ENCODE data around the gene KCNJ14. TPM values are rescaled to one million over a fixed set of nuclear protein-coding genes. Genes with fewer than 3 reads are reported as not detected.

KCNJ14 gene
- polyA plus RNA-seq, 1 donor from 2014 or later = 1.1 TPM

DNA sequence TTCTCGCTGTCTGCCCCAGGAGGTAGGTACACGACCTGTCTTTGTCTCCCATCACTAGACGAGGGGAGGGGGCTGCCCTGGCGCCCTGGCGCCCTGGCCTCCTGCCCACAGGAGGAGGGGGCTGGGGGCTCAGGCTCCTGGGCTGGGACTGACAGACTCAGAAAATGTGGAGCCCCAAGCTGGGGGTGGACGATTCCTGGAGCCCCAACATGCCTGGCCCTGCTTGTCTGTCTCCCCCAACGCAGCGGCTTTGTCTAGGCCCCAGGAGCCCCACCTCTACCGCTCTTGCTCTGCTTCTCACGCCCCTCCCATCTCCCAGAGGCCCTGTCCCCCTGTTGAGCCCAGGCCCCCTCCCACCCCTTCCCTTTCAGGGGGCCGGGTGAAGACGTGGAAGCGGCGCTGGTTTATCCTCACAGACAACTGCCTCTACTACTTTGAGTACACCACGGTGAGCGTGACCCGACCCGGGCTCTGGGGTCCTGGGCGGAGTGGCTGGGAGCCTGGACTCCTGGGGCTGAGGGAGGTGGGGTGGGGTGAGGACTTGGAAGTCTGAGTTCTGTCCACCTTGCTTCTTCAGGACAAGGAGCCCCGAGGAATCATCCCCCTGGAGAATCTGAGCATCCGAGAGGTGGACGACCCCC is 22.4 kb downstream of the KCNJ14 start:
- Histone ChIP-seq H3K9me2 (ENCODE audit: insufficient read depth, low read length) (no peaks in the 10 kb centered on the region), H3K4me2 (ENCODE audit: low read length) (no peak overlapping the region), H3F3A (ENCODE audit: insufficient read depth, low read length, poor library complexity, severe bottlenecking) (no peaks in the 10 kb centered on the region), H3K27ac (ENCODE audit: low read length) (no peak overlapping the region), H4K20me1 (ENCODE audit: insufficient read depth) (no peaks in the 10 kb centered on the region), H3K36me3 (ENCODE audit: insufficient read depth, low read length) (no peaks in the 10 kb centered on the region), H3K27me3 (ENCODE audit: insufficient read depth, low read depth, low read length) (no peaks in the 10 kb centered on the region), H3K4me3 (ENCODE audit: low read length) (no peak overlapping the region), H3K9ac (ENCODE audit: low read length) (no peak overlapping the region), H3K9me3 (ENCODE audit: low read length) (no peaks in the 10 kb centered on the region), H2AFZ (ENCODE audit: low read depth, low read length) (no peak overlapping the region), H3K79me2 (replicated peaks; ENCODE audit: insufficient read depth, low read length) (no peaks in the 10 kb centered on the region)
- no peak for TF ChIP-seq MXI1 (conservative IDR thresholded peaks at IDR 0.05; ENCODE audit: poor library complexity, severe bottlenecking)
- TF ChIP-seq, protein P1, sequence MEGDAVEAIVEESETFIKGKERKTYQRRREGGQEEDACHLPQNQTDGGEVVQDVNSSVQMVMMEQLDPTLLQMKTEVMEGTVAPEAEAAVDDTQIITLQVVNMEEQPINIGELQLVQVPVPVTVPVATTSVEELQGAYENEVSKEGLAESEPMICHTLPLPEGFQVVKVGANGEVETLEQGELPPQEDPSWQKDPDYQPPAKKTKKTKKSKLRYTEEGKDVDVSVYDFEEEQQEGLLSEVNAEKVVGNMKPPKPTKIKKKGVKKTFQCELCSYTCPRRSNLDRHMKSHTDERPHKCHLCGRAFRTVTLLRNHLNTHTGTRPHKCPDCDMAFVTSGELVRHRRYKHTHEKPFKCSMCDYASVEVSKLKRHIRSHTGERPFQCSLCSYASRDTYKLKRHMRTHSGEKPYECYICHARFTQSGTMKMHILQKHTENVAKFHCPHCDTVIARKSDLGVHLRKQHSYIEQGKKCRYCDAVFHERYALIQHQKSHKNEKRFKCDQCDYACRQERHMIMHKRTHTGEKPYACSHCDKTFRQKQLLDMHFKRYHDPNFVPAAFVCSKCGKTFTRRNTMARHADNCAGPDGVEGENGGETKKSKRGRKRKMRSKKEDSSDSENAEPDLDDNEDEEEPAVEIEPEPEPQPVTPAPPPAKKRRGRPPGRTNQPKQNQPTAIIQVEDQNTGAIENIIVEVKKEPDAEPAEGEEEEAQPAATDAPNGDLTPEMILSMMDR (IDR thresholded peaks at IDR 0.05; ENCODE audit: poor library complexity, severe bottlenecking) = no peak
- TF ChIP-seq RAD21 (conservative IDR thresholded peaks at IDR 0.05) = no peak
- TF ChIP-seq EZH2 (IDR thresholded peaks at IDR 0.05; ENCODE audit: borderline replicate concordance, insufficient read depth, low read length, poor library complexity, severe bottlenecking) = no peak
- no peak for TF ChIP-seq SMC3 (conservative IDR thresholded peaks at IDR 0.05; ENCODE audit: poor library complexity)
- TF ChIP-seq EP300 (conservative IDR thresholded peaks at IDR 0.05; ENCODE audit: poor library complexity, severe bottlenecking) = no peak
- TF ChIP-seq, protein P2, sequence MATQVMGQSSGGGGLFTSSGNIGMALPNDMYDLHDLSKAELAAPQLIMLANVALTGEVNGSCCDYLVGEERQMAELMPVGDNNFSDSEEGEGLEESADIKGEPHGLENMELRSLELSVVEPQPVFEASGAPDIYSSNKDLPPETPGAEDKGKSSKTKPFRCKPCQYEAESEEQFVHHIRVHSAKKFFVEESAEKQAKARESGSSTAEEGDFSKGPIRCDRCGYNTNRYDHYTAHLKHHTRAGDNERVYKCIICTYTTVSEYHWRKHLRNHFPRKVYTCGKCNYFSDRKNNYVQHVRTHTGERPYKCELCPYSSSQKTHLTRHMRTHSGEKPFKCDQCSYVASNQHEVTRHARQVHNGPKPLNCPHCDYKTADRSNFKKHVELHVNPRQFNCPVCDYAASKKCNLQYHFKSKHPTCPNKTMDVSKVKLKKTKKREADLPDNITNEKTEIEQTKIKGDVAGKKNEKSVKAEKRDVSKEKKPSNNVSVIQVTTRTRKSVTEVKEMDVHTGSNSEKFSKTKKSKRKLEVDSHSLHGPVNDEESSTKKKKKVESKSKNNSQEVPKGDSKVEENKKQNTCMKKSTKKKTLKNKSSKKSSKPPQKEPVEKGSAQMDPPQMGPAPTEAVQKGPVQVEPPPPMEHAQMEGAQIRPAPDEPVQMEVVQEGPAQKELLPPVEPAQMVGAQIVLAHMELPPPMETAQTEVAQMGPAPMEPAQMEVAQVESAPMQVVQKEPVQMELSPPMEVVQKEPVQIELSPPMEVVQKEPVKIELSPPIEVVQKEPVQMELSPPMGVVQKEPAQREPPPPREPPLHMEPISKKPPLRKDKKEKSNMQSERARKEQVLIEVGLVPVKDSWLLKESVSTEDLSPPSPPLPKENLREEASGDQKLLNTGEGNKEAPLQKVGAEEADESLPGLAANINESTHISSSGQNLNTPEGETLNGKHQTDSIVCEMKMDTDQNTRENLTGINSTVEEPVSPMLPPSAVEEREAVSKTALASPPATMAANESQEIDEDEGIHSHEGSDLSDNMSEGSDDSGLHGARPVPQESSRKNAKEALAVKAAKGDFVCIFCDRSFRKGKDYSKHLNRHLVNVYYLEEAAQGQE (IDR thresholded peaks at IDR 0.05; ENCODE audit: borderline replicate concordance) = no peak
- no peak for TF ChIP-seq POLR2AphosphoS5 (IDR thresholded peaks at IDR 0.05)
- TF ChIP-seq TAF1 (IDR thresholded peaks at IDR 0.05; ENCODE audit: low read depth) = no peak

DNA sequence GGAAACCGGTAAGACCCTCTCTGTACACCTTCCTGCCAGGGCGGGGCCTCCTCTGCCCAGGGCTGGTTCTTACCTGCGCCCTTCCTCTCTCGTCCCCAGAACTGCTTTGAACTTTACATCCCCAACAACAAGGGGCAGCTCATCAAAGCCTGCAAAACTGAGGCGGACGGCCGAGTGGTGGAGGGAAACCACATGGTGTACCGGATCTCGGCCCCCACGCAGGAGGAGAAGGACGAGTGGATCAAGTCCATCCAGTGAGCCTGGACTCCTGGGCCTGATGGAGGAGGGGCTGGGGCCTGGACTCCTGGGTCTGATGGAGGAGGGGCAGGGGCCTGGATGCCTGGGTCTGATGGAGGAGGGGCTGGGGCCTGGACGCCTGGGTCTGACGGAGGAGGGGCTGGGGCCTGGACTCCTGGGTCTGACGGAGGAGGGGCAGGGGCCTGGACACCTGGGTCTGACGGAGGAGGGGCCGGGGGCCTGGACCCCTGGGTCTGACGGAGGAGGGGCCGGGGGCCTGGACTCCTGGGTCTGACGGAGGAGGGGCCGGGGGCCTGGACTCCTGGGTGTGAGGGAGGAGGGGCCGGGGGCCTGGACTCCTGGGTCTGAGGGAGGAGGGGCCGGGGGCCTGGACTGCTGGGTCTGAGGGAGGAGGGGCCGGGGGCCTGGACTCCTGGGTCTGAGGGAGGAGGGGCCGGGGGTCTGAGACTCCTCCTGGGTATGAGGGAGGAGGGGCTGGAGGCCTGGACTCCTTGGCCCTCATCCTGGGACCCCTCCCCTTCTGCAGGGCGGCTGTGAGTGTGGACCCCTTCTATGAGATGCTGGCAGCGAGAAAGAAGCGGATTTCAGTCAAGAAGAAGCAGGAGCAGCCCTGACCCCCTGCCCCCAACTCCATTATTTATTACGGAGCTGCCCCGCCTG is 23.2 kb downstream of the KCNJ14 start:
- Histone ChIP-seq H3K4me2 (ENCODE audit: low read length) (no peak overlapping the region), H2AFZ (ENCODE audit: low read depth, low read length) (no peak overlapping the region), H3K9me3 (ENCODE audit: low read length) (no peaks in the 10 kb centered on the region), H3K9me2 (ENCODE audit: insufficient read depth, low read length) (no peaks in the 10 kb centered on the region), H3F3A (ENCODE audit: insufficient read depth, low read length, poor library complexity, severe bottlenecking) (no peaks in the 10 kb centered on the region), H3K4me3 (ENCODE audit: low read length) (no peak overlapping the region), H3K36me3 (ENCODE audit: insufficient read depth, low read length) (no peaks in the 10 kb centered on the region), H3K27ac (ENCODE audit: low read length) (no peak overlapping the region), H3K9ac (ENCODE audit: low read length) (no peak overlapping the region), H3K79me2 (replicated peaks; ENCODE audit: insufficient read depth, low read length) (no peaks in the 10 kb centered on the region), H4K20me1 (ENCODE audit: insufficient read depth) (no peaks in the 10 kb centered on the region), H3K27me3 (ENCODE audit: insufficient read depth, low read depth, low read length) (no peaks in the 10 kb centered on the region)
- no peak for TF ChIP-seq POLR2AphosphoS5 (IDR thresholded peaks at IDR 0.05)
- TF ChIP-seq, protein P1 (IDR thresholded peaks at IDR 0.05; ENCODE audit: poor library complexity, severe bottlenecking) = no peak
- no peak for TF ChIP-seq TAF1 (IDR thresholded peaks at IDR 0.05; ENCODE audit: low read depth)
- TF ChIP-seq EP300 (conservative IDR thresholded peaks at IDR 0.05; ENCODE audit: poor library complexity, severe bottlenecking) = no peak
- no peak for TF ChIP-seq RAD21 (conservative IDR thresholded peaks at IDR 0.05)
- no peak for TF ChIP-seq SMC3 (conservative IDR thresholded peaks at IDR 0.05; ENCODE audit: poor library complexity)
- TF ChIP-seq, protein P2 (IDR thresholded peaks at IDR 0.05; ENCODE audit: borderline replicate concordance) = no peak
- TF ChIP-seq EZH2 (IDR thresholded peaks at IDR 0.05; ENCODE audit: borderline replicate concordance, insufficient read depth, low read length, poor library complexity, severe bottlenecking) = no peak
- no peak for TF ChIP-seq MXI1 (conservative IDR thresholded peaks at IDR 0.05; ENCODE audit: poor library complexity, severe bottlenecking)
